T-helper 1 cell treated with Interleukin-12 subunit alpha and Interleukin-12 subunit beta and Interleukin-4 antibody, amounts not matched to agents 30 ng/mL and 1 ng/mL, for 36 hours (primary cell): ENCODE results near the gene NPIPA1. TPM values are rescaled to one million over a fixed set of nuclear protein-coding genes. Genes with fewer than 3 reads are reported as not detected.
"Not testable (repeated sequence)": the region's sequence is repeated elsewhere in the genome, so short reads cannot be mapped to it uniquely, and the experiment has no call there.

Experiments
- intact Hi-C: fragments of 100-400 bp; cut with micrococcal nuclease; formaldehyde crosslinking; loops from one replicate; pipeline ENCODE4 v1.15.1; 2024
- total RNA-seq: library from RNA; stranded (reverse); gene quantifications from 2 replicates; pipeline ENCODE4 v1.2.3, GENCODE V29; 2022

NPIPA1 gene
- total RNA-seq, 1 donor from 2014 or later: 94.5 TPM

DNA sequence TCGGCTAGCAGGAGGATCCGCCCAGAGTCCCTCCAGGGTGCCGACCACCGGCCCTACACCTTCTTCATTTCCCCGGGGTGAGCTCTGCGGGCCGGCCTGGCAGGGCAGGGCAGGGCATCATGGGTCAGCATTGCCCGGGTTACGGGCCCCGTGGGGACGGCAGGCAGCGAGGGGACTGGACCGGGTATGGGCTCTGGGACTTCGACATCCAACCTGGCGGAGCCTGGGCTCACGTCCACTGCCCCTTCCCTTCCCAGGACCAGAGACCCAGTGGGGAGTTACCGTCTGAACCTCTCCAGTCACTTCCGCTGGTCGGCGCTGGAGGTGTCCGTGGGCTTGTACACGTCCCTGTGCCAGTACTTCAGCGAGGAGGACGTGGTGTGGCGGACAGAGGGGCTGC is 7.0 kb upstream of the NPIPA1 start:
- intact Hi-C loops: not testable (repeated sequence)

GRCh38 chr16:14930971-14931370 is 6.3 kb upstream of the NPIPA1 start:
- intact Hi-C loops: not testable (repeated sequence)

DNA sequence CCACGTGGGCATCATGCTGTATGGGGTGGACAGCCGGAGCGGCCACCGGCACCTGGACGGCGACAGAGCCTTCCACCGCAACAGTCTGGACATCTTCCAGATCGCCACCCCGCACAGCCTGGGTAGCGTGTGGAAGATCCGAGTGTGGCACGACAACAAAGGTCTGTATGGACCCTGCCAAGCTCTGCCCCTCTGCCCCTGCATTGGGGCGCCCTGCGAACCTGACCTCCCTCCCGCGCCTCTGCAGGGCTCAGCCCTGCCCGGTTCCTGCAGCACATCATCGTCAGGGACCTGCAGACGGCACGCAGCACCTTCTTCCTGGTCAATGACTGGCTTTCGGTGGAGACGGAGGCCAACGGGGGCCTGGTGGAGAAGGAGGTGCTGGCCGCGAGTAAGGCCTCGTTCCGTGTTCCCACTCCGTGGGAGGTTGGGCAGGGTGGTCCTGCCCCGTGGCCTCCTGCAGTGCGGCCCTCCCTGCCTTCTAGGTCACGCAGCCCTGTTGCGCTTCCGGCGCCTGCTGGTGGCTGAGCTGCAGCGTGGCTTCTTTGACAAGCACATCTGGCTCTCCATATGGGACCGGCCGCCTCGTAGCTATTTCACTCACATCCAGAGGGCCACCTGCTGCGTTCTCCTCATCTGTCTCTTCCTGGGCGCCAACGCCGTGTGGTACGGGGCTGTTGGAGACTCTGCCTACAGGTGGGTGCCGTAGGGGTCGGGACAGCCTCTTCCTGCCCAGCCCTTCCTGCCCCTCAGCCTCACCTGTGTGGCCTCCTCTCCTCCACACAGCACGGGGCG is 4.5 kb upstream of the NPIPA1 start:
- intact Hi-C loops: not testable (repeated sequence)

GRCh38 chr16:14937994-14938393 is 751 bp downstream of the NPIPA1 start:
- intact Hi-C loops: not testable (repeated sequence)

DNA sequence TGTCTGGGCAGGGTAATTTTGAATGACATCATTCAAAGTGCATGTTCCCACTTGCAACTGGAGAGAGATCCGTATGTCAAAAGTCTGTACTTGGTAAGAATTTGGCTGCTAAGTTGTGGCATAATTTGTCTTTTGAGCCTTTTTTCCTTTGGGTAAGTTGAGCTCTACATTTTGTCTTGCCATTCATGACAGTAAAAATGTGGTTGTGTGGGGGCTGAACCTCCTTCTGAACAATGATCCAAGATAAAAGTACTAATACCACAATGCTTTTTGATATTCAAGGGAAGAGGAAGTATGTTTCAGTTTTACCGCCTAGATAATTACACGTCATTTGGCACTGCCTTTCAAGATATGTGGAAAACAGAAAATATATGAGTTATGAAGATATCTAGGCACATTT is 5.4 kb downstream of the NPIPA1 start:
- intact Hi-C loops: not testable (repeated sequence)

GRCh38 chr16:14955546-14956231 is 18.4 kb downstream of the NPIPA1 start:
- intact Hi-C loops: no loop called here

GRCh38 chr16:14957576-14958322 is 20.5 kb downstream of the NPIPA1 start:
- intact Hi-C loops: no loop called here

DNA sequence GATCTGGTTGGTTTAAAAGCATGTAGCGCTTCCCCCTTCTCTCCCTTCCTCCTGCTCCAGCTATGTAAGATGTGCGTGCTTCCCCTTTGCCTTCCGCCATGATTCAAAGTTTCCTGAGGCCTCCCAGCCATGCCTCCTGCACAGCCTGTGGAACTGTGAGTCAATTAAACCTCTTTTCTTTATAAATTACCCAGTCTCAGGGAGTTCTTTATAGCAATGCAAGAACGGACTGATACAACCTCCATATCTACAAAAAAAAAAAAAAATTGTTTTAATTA is 21.0 kb downstream of the NPIPA1 start:
- intact Hi-C loops: no loop called here

DNA sequence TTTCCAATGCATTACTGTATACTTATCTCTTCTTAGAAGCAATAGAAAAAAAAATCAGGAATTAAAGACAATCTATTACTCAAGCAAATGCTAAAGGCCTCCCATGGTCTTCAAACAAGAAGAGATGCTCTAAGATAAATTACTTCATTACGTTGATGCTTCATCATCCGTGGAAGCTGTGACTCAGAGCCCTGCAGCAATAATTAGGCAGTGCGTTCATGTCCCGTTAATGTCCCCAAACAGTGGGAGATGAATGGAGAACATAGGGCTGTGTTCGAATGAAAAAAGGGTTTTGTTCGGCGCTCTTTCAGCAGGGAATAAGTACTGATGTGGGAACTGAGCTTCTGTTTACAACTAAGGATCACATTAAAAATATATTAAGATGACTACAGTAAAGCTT is 21.7 kb downstream of the NPIPA1 start:
- intact Hi-C loops: no loop called here

DNA sequence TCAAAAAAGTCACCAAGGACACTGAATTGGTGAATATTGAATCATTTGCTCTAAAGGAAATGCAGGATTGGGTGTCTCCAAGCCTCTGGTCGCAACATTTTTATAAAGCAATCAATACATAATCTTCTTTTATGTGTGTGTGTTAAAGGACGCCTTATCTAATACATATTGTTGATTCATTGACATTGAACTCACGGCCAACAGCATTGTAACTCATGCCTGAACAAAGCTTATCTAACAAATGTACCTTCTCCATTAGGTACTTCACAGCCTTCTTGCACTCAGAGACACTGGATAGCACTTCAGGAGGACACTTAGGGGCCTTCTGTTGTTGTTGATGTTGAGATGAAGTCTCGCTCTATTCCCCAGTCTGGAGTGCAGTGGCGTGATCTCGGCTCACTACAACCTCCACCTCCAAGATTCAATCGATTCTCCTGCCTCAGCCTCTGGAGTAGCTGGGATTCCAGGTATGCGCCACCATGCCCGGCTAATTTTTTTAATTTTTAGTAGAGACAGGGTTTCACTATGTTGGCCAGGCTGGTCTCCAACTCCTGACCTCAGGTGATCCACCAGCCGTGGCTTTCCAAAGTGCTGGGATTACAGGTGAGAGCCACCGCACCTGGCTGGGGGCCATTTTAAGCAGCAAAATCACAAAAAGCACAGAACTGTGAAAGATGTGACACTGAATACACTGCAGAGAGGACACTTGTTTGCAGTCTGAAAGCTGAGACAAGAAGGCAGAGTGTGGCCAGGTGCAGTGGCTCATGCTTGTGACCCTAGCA is 24.4 kb downstream of the NPIPA1 start:
- intact Hi-C loops: no loop called here

GRCh38 chr16:14963281-14964173 is 26.3 kb downstream of the NPIPA1 start:
- intact Hi-C loops: no loop called here

DNA sequence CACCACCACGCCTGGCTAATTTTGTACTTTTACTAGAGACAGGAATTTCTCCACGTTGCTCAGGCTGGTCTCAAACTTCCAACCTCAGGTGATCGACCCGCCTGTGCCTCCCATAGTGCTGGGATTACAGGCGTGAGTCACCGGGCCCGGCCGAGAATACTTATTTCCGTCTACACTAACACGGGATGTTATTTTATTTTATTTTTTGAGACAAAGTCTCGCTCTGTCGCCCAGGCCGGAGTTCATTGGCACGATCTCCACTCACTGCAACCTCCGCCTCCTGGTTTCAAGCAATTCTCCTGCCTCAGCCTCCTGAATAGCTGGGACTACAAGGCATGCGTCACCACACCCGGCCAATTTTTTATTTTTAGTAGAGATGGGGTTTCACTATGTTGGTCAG is 28.1 kb downstream of the NPIPA1 start:
- intact Hi-C loops: no loop called here

DNA sequence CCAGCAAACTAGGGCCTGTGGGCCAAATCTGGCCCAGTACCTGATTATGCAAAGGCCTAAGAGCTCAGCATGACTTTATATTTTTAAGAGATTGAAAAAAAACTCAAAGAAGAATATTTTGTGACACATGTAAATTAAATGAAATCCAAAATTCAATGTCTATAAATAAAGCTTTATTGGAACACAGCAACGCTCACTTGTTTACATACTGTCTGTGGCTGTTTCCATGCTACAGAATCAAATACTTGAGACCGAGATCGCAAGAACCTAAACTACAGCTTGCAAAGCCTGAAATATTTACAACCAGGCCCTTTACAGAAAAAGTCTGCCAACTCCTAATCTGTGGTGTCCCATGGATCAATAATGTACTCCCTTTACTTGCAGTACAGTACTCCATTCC is 32.6 kb downstream of the NPIPA1 start:
- intact Hi-C loops: loop anchor here (10.0 kb wide), 1 partner anchor 335 kb away; the partner anchor contains the start of genes BFAR and PARN

- intact Hi-C loops: loop anchor here (10.0 kb wide), 1 partner anchor 337 kb away; the partner anchor contains the start of genes BFAR and PARN
Observed at GRCh38 chr16:14971621-14972228, 34.5 kb downstream of the NPIPA1 start.

GRCh38 chr16:14973785-14974322 is 36.6 kb downstream of the NPIPA1 start:
- intact Hi-C loops: loop anchor here (2.0 to 10.0 kb wide), 2 partner anchors 339 to 669 kb away; partner anchors contain the start of genes BFAR, MARF1 and PARN

DNA sequence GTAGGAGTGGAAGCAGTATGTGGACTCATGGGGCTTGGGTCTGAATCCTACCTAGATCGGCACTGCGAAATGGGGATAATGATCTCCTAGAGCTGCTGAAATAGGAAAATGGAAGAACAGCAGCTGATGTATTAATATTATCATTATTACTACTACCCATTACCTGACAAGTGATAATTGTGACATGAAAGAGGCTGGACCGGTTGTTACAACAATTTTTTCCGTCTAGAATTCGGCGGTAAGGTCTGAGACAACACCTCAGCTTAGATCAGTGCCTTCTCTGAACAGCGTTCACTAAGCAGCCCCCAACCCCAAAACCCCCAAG is 37.0 kb downstream of the NPIPA1 start:
- intact Hi-C loops: loop anchor here (2.0 to 10.0 kb wide), 2 partner anchors 339 to 669 kb away; partner anchors contain the start of genes BFAR, MARF1 and PARN

- intact Hi-C loops: loop anchor here (1.0 to 10.0 kb wide), 3 partner anchors 81 to 668 kb away; partner anchors contain the start of genes BFAR, MARF1, NTAN1 and PARN
Observed at GRCh38 chr16:14974656-14975417, 37.6 kb downstream of the NPIPA1 start, which contains the start of gene PDXDC1. Gene PDXDC1 (plus strand): TSS chr16:14975026. CDS start chr16:14975200, 174 bp downstream.

- intact Hi-C loops: loop anchor here (1.0 to 10.0 kb wide), 3 partner anchors 81 to 667 kb away; partner anchors contain the start of genes BFAR, MARF1, NTAN1 and PARN
Observed at GRCh38 chr16:14975418-14976194, 38.4 kb downstream of the NPIPA1 start.
